ENCODE measurements around the gene SIAH1. TPM values are rescaled to one million over a fixed set of nuclear protein-coding genes. Genes with fewer than 3 reads are reported as not detected.

Gene SIAH1
- total and polyA plus RNA-seq, 2 of the 8 experiments (the other 6 are each of a cell fraction or from before 2014, with no cell fraction given), result 19.5 to 33.9 TPM

DNA sequence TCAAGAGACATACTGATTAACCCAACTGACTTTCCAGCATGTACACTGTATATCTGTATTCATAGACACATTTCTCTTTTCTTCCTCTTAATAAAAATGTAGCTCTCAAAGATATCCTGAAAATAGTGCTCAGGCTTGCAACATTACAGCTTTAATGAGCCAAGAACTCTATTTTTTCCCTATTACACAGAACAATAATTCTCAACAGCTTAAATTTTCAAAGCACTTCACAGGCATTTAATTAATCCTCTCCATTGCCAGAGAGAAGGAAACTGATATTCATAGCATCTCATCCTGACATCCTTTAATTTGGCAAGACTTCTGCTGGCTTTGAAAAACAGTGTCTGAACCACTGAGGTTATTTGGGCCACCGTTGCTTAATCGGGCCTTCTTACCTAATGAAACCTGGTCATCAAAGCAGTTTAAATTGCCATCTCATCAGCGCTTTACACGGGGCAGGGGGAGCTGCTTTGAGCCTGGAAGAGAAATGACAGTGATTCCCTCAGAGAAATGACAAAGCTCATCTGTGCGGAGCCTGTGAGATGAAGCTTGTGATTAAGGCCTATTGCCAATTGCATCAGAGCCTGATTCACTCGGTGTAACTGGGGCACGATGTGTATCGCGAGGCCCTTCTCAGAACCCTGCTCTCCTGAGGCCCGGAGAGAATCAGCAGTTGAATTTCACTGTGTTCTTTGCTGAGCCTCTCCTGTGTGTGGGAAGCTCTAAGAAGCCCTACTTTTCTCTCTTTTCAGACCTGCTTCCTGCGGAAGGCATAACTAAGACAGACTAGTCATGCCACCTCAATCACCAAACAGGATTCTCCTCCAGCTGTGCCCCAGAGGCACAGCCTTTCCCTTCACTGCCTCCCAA, 8.5 kb upstream of the SIAH1 start:
- Histone ChIP-seq H2BK12ac (ENCODE audit: low read depth, low read length) (no peak overlapping the region), H3K9ac (replicated peaks in 1 of 4; ENCODE audit: extremely low read depth in 1 of 4, low read depth in 3 of 4, low read length in 3 of 4) (no peak overlapping the region; a peak in 1 of 7 replicates), H3K4me2 (ENCODE audit: insufficient read depth in 1 of 2, low read depth in 2 of 2, low read length in 2 of 2) (no peak overlapping the region), H3K23ac (ENCODE audit: insufficient read length) (no peak overlapping the region), H3K4ac (replicated peaks; ENCODE audit: insufficient read length, low read depth, low read length) (no peak overlapping the region), H4K20me1 (replicated peaks in 1 of 2; ENCODE audit: control insufficient read depth in 1 of 2, insufficient read depth in 2 of 2, low read length in 2 of 2) (no peaks in the 10 kb centered on the region), H2BK15ac (ENCODE audit: low read length) (no peak overlapping the region), H3K18ac (ENCODE audit: extremely low read depth, low read length) (no peak overlapping the region; the same call in 1 of the 2 replicates), H3K4me1 (replicated peaks in 1 of 4; ENCODE audit: control insufficient read depth in 3 of 4, insufficient read depth in 4 of 4, low read length in 3 of 4) (no peaks in the 10 kb centered on the region), H3K27me3 (replicated peaks in 1 of 4; ENCODE audit: control insufficient read depth in 3 of 4, extremely low read depth in 1 of 4, insufficient read depth in 3 of 4, low read length in 3 of 4) (no peaks in the 10 kb centered on the region; a peak in 1 of 7 replicates), H2AK5ac (ENCODE audit: low read depth, low read length) (no peak overlapping the region), H2AFZ (ENCODE audit: low read length) (peak overlapping the region; percentile 68; the same call in 1 of the 2 replicates), H4K8ac (ENCODE audit: extremely low read depth, insufficient read depth, low read length) (no peak overlapping the region), H4K5ac (ENCODE audit: insufficient read length, low read depth, low read length) (no peak overlapping the region), H2BK120ac (replicated peaks; ENCODE audit: low read depth, low read length) (no peak overlapping the region), H3K23me2 (ENCODE audit: low read depth, low read length) (no peaks in the 10 kb centered on the region), H2BK5ac (ENCODE audit: low read depth, low read length) (no peak overlapping the region; the same call in 1 of the 2 replicates), H3K36me3 (ENCODE audit: control insufficient read depth in 2 of 4, insufficient read depth in 4 of 4, low read length in 3 of 4) (no peaks in the 10 kb centered on the region), H3K79me1 (ENCODE audit: low read depth, low read length) (no peaks in the 10 kb centered on the region), H3K79me2 (ENCODE audit: control insufficient read depth in 1 of 2, insufficient read depth in 2 of 2, low read length in 2 of 2) (no peaks in the 10 kb centered on the region), H3K9me3 (ENCODE audit: insufficient read depth in 2 of 2, low read depth in 1 of 2, low read length in 1 of 2) (no peaks in the 10 kb centered on the region), H2BK20ac (ENCODE audit: low read length) (no peak overlapping the region), H3K14ac (ENCODE audit: insufficient read length) (no peak overlapping the region), H3K27ac (ENCODE audit: low read depth, low read length) (no peak overlapping the region), H3K56ac (replicated peaks; ENCODE audit: insufficient read length, low read depth, low read length) (no peak overlapping the region), H3K4me3 (ENCODE audit: extremely low read depth in 1 of 4, insufficient read depth in 2 of 4, low read depth in 3 of 4, low read length in 4 of 4) (no peak overlapping the region), H4K91ac (replicated peaks; ENCODE audit: insufficient read length, low read length) (no peak overlapping the region)
- CTCF ChIA-PET (ENCODE audit: partially characterized antibody), result interaction anchor here (0.6 to 1.4 kb wide), 3 partner anchors 60 to 278 kb away, joined by 3 to 5 read pairs (median 3); no protein-coding TSS in a partner anchor
- FAIRE-seq, result no peak
- WGBS, 2 experiments (ENCODE audit: extremely low coverage in 1 of 2, insufficient coverage in 1 of 2, insufficient read length in 1 of 2, insufficient replicate concordance in 2 of 2, low coverage in 1 of 2, low lambda C conversion rate in 2 of 2, missing lambda C conversion rate in 1 of 2), result 90% methylated on average over 11 of the region's 11 CpGs; no CpG with 5 or more reads in 1 of the 2 experiments
- no peak for DNase-seq (ENCODE audit: low read depth in 1 of 2, low spot score in 2 of 2)
- POLR2A ChIA-PET (ENCODE audit: partially characterized antibody), result interaction anchor here (1.2 to 2.7 kb wide), 3 partner anchors 9 to 27 kb away, joined by 3 to 20 read pairs (median 8); partner anchors contain the start of gene SIAH1
- TF ChIP-seq SIX5 (IDR thresholded peaks at IDR 0.05; ENCODE audit: low read depth, low read length) (no peak), RNF2 (IDR thresholded peaks at IDR 0.05; ENCODE audit: borderline replicate concordance, low read depth, low read length, missing control alignments, poor library complexity, severe bottlenecking) (no peak), ATF3 (IDR thresholded peaks at IDR 0.05; ENCODE audit: insufficient read depth, low read depth, low read length) (no peak), KDM5A (IDR thresholded peaks at IDR 0.05; ENCODE audit: low read length) (no peak), CBX5 (IDR thresholded peaks at IDR 0.05; ENCODE audit: low read depth, low read length) (no peak), EP300 (IDR thresholded peaks at IDR 0.05; ENCODE audit: borderline replicate concordance in 1 of 2, low read depth in 2 of 2, low read length in 2 of 2) (no peak), RAD21 (IDR thresholded peaks at IDR 0.05 in 1 of 2, conservative IDR thresholded peaks at IDR 0.05 in 1 of 2; ENCODE audit: low read depth in 2 of 2, low read length in 2 of 2) (no peak)
- TF ChIP-seq, protein P1, sequence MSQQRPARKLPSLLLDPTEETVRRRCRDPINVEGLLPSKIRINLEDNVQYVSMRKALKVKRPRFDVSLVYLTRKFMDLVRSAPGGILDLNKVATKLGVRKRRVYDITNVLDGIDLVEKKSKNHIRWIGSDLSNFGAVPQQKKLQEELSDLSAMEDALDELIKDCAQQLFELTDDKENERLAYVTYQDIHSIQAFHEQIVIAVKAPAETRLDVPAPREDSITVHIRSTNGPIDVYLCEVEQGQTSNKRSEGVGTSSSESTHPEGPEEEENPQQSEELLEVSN (IDR thresholded peaks at IDR 0.05), result no peak

Data from H1 (cell line).